Stimulated activated CD4-positive, alpha-beta T cell treated with anti-CD3 and anti-CD28 coated beads, TNF-alpha, amount 100 ng/mL, for 4 hours (primary cell): ENCODE measurements around the gene KLHL8.
"Not testable (repeated sequence)": the region's sequence is repeated elsewhere in the genome, so short reads cannot be mapped to it uniquely, and the experiment has no call there.

ENCODE experiments used
- DNase-seq, 3 experiments: peaks; one replicate each; pipeline ENCODE4 v3.0.0-alpha.2; 2020; ENCODE audit warnings: low read depth in 3 of 3

The KLHL8 gene

DNA sequence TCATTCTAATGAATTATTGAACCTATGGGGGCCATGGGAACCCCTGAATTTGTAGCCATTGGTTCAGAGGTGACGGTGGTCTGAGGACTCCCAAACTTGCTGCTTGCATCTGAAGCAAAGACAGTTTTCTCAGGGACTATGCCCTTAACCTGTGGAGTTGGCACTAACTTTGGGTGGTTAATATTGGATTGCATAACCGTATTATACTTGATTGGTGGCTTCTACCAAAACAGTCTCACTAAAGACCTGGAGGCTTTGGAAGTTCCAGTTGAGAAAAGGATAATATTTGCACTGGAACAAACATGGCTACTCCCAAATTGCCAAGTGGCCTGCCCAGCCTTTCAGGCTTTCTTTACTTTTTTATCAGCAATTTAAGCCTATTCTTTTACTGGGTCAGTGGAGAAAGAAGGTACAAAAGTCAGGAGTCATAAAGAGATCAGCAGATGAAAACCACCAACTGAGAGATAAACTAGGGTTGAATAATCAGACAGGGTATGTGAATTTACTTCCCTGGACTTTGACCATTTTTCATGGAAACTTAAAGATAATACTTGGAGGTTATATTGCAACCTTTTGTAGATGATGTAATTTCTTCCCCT, 7.9 kb upstream of the KLHL8 start:
- DNase-seq = no peak

- DNase-seq = no peak
Measured at GRCh38 chr4:87227751-87228151, 7.3 kb upstream of the KLHL8 start.

DNA sequence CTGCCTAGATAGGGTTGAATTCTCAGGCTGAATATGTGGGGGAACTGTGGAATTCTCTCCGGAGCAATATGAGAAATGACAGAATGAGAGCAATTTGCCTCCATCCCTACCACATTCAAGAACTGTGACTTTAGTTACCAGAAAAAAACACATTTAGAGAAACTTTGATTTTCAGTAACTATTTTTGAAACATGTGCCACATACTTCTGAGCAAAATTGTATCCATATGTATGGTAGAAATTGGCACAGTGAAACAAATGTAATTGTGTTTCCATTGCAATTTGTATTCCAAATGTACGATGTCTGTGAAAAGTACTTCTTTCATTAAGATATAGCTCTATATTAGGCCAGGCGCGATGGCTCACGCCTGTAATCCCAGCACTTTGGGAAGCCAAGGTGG, 5.5 kb upstream of the KLHL8 start:
- DNase-seq = no peak

GRCh38 chr4:87224141-87224923, 3.9 kb upstream of the KLHL8 start:
- no peak for DNase-seq

DNA sequence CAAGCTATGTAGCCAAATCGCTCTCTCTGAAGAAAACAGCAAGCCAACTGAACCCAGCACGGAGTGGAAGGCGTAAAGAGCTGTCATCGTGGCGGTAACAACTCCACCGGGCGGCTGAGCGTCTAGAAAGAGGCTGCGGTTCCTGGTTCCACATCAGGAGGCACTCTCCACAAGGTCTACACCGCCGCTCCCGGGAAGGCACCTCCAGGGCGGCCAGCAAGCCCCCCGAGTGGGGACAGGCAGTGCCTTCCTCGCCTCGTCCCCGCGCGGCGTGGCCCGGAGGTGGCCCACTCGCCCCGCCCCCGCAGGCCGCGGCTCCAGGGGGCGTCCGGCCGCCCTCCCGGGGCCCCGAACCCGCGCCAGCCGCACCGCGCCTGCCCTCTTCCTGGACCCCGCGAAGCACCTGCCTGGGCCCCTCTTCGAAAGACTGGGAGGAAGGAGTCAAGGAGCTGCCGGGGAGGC, 755 bp downstream of the KLHL8 start:
- DNase-seq = peak; percentile 2 to 42 (median 21)

DNA sequence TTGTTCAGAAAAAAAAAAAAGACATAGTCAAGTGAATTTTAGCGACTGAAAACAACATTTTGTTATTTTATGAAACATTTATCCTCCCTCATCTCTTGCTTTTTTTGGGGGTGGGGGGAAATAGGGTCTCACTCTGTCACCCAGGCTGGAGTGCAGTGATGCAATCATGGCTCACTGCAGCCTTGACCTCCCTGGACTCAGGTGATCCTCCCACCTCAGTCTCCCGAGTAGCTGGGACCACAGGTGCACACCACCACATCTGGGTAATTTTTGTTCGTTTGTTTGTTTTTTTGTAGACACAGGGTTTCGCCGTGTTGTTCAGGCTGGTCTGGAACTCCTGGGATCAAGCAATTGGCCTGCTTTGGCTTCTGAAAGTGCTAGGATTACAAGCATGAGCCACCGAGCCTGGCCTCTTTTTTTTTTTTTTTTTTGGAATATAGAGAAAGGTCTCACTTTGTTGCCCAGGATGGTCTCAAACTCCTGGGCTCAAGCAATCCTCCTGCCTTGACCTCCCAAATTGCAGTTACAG, 3.1 kb downstream of the KLHL8 start:
- not testable (repeated sequence) for DNase-seq

- no peak for DNase-seq
Measured at GRCh38 chr4:87216469-87216868, 3.9 kb downstream of the KLHL8 start.

DNA sequence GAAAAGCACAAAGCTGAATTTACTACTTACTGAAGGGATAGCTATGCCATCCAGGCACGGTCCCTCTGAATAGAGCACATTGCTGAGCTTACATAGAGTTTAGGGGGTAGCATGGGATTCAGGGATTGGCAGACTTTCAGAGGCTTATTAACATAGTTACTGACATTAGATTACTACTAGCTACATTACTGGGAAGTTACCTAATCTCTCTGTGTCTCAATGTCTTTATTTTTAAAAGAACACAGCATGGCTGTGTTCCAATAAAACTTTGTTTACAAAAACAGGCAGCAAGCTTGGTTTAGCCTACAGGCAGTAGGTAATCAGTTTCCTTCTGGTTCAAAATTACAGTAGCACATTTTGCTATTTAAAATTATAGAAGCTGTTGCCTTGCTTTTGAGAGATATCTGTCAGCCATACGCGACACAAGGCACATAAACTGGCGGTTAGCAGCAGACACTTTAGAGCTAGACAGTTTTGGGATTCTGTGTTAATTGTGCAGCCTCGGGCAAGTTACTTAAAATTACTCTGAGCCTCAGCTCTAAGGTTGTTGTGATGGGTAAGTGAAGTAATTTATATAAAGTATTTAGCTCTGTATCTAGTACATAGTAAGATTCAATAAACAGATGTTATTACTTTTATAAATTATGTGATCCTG, 6.9 kb downstream of the KLHL8 start:
- no peak for DNase-seq

DNA sequence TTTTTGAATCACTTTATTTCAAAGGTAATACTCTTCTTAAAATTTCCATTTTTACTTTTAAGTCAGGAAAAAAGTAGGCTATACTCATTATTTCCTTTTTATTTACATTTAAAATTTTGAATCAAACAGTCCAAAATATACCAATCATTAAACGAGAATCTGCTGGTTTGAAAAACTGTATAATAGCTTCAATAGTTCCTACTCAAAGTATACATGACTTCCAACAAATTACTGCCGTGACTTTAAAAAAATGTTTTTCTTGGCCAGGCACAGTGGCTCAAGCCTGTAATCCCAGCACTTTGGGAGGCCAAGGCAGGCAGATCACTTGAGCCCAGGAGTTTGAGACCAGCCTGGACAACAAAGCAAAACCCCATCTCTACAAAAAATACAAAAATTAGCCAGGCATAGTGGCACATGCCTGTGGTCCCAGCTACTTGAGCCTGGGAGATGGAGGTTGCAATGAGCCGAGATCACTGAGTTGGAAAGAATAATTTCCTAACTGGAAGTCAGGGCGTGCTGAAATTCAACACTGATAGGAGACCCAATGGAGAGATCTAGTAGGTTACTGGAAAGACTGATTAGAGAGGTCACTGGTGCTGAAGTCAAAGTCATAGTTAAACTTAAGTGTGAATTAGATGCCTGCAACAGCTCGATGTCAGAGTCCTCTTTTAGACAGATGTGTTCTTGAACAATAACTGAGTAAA, 9.0 kb downstream of the KLHL8 start:
- no peak for DNase-seq

DNA sequence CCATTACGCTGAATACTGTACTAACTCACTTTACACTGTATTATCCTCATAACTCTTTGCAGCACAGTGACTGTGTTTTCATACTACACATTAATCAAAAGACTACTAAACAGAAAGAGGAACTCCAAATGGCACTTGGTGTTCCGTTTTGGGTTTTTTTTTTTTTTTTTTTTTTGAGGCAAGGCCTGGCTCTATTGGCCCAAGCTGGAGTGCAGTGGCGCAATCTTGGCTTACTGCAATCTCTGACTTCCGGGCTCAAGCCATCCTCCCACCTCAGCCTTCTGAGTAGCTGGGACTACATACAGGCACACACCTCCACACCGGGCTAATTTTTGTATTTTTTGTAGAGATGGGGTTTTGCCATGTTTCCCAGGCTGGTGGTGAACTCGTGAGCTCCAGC, 10.7 kb downstream of the KLHL8 start:
- no peak for DNase-seq

DNA sequence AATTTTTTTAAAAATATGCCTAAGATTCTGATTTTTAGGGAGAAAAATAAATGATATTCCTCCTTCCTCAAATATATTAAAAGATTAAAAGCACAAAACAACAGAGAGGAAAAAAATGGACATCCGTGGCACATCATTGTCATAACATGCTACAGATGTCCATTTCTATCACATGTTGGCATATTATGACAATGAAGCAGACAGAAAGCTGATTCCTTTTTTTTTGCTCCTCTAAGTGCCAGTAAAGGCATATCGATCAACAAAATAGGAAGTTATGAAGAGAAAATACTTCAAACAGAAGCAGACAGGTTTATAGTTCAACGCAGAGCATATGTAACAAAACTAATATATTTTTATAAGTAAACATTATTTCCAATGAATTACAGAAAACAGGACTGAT, 11.2 kb downstream of the KLHL8 start:
- no peak for DNase-seq

DNA sequence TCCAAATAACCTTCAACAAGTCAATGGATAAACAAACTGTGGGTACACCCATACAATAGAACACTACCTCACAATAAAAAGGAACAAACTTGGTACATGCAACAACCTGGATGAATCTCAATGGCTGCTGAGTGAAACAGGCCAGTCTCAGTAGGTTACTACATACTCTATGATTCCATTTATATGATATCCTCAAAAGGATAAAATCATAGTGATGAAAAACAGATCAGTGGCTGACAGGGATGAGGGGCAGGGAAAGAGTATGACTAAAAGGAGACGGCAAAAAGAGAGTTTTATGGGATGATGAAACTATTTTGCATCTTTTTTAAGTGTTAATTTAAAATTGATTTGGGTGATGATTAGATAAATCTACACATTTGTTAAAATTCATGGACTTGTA, 15.9 kb downstream of the KLHL8 start:
- DNase-seq = no peak

DNA sequence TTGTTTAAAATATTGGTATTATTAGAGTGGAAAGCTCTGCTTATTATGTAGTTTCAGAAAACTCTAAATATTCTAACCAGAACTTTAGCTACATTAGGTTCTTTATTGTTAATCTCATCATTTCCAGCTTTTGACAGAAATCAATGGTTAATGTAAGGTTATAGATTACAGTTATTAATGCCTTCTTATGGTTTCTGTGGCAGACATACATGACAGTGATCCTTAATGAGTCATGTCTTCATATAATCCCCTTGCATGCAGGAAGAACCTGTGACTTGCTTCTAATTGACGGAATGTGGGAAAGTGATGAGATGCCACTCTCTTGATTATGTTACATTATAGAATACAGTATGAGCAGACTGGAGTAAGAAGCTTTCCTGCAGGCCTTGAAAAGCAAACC, 23.5 kb downstream of the KLHL8 start:
- no peak for DNase-seq

GRCh38 chr4:87196146-87196545, 24.3 kb downstream of the KLHL8 start:
- no peak for DNase-seq

DNA sequence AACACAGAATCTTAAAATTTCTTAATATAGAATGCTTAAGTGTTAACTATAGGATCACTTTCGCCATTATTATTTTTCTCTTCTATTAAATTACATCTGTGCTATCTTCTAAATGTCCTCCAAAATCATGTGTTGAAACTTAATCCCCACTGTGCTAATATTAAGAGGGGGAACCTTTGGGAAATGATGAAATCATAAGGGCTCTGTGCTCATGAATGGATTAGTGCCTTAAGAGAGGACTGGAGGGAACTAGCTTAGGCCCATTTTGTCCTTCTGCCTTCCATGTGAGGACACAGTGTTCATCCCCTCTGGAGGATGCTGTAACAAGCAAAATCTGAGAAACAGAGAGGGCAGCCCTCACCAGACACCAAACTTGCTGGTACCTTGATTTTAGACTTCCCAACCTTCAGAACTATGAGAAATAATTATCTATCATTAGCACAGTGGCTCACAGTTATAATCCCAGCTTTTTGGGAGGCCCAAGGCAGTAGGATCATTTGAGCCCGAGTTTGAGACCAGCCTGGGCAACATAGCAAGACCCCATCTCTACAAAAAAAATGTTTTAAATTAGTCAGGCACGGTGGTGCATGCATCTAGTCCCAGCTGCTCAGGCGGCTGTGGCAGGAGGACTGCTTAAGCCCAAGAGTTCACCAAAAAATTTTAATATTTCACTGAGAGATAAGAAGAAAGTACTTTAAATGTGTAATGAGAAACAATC, 26.3 kb downstream of the KLHL8 start:
- DNase-seq = no peak

GRCh38 chr4:87192145-87192919, 28.1 kb downstream of the KLHL8 start:
- no peak for DNase-seq

GRCh38 chr4:87188932-87189331, 31.5 kb downstream of the KLHL8 start:
- no peak for DNase-seq

GRCh38 chr4:87188048-87188447, 32.4 kb downstream of the KLHL8 start:
- DNase-seq = no peak

DNA sequence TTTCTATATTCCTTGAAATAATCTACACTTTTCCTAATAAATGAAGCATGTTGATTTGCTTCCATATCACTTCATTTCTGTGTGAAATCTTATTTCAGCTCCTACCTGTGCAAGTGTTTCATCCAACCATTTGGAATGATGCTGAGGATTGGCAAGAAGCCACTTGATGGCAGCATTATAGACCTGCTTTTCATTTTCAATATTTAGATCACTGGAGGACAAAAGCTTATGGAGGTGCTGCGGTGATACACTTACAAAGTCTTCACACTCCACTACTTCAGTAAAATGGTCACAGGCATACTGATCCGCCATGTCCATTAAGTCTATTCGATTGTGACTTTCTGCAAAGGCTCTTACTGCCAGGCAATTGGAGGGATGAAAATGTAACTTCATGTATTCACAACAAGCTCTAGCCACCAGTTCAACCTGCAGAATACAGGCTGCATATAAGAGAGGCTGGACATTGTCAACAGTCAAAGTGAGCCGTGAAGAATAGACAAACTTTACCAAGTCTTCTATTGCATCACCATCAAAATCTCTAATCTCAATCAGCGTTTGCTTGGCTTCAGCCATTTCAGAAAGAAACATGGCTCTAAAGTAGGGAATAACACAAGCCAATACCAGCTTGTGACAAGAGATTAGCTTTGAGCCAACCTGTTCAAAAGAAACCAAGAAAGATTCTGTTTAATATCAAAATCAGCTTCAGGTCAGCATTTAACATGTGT, 35.1 kb downstream of the KLHL8 start:
- no peak for DNase-seq

DNA sequence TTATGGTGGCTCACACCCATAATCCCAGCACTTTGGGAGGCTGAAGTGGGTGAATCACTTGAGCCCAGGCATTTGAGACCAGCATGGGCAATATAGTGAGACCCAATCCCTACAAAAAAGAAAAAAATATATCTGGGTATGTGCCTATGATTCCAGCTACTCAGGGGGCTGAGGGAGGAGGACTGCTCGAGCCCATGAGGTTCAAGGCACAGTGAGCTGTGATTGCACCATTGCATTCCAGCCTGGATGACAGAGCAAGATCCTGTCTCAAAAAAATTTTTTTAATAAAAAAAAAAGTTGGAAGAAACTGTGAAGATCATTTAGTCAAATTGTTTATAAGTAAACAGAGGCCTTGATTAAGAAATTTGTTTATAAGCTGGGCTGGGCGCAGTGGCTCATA, 39.7 kb downstream of the KLHL8 start:
- no peak for DNase-seq
